ENCODE measurements around the gene CEACAM16. TPM values are rescaled to one million over a fixed set of nuclear protein-coding genes. Genes with fewer than 3 reads are reported as not detected.

Gene CEACAM16
- total RNA-seq, 1 donor from 2014 or later, result not detected

GRCh38 chr19:44662691-44663385, 36.1 kb upstream of the CEACAM16 start:
- peaks cover 4% of the 10 kb centered on the region for H3K27me3 Mint-ChIP-seq (ENCODE audit: unreplicated experiment)
- no peak for DNase-seq (ENCODE audit: low spot score)
- H3K4me1 Mint-ChIP-seq (ENCODE audit: unreplicated experiment), result no peaks in the 10 kb centered on the region
- H3K4me3 Mint-ChIP-seq (ENCODE audit: unreplicated experiment), result peak overlapping the region; percentile 21
- TF ChIP-seq, protein P1, sequence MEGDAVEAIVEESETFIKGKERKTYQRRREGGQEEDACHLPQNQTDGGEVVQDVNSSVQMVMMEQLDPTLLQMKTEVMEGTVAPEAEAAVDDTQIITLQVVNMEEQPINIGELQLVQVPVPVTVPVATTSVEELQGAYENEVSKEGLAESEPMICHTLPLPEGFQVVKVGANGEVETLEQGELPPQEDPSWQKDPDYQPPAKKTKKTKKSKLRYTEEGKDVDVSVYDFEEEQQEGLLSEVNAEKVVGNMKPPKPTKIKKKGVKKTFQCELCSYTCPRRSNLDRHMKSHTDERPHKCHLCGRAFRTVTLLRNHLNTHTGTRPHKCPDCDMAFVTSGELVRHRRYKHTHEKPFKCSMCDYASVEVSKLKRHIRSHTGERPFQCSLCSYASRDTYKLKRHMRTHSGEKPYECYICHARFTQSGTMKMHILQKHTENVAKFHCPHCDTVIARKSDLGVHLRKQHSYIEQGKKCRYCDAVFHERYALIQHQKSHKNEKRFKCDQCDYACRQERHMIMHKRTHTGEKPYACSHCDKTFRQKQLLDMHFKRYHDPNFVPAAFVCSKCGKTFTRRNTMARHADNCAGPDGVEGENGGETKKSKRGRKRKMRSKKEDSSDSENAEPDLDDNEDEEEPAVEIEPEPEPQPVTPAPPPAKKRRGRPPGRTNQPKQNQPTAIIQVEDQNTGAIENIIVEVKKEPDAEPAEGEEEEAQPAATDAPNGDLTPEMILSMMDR (IDR thresholded peaks at IDR 0.05; ENCODE audit: unreplicated experiment), result no peak
- H3K36me3 Mint-ChIP-seq (ENCODE audit: low read depth, unreplicated experiment), result peaks cover 25% of the 10 kb centered on the region
- no peak overlapping the region for H3K27ac Mint-ChIP-seq (ENCODE audit: unreplicated experiment)
- H3K9me3 Mint-ChIP-seq (ENCODE audit: unreplicated experiment), result no peaks in the 10 kb centered on the region

DNA sequence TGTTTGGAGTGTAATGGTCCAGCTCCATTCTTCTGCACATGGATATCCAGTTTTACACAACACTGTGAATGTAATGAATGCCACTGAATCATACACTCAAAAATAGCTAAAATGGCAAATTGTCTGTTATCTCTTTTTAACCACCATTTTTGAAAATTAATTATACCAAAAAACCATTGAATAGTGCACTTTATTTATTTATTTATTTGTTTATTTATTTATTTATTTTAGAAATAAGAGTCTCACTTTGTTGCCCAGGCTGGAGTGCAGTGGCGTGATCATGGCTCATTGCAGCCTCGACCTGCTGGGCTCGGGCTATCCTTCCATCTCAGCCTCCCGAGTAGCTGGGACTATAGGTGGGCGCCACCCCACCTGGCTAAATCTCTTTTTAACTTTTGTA, 35.0 kb upstream of the CEACAM16 start:
- TF ChIP-seq, protein P1 (IDR thresholded peaks at IDR 0.05; ENCODE audit: unreplicated experiment), result no peak
- H3K4me3 Mint-ChIP-seq (ENCODE audit: unreplicated experiment), result no peak overlapping the region
- no peaks in the 10 kb centered on the region for H3K9me3 Mint-ChIP-seq (ENCODE audit: unreplicated experiment)

DNA sequence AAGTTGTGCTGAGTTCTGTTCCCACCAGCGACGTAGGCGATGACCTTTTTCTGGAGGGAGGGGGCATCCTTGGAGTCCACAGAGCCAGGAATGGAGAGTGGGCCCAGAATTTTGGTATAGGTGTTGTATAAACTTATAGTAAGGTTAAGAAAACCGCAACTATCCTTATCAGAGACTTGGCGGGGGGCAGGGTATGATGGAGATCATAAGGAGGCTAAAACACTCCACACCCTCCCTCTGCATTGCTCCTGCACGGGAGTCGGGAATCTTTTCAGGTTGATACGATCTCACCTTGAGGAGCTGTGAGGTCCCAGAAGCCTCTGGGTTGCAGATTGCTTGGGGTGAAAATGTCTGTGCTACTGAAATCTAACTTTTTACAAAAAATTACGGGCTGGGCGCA, 34.0 kb upstream of the CEACAM16 start:
- Mint-ChIP-seq H3K27ac (ENCODE audit: unreplicated experiment) (no peak overlapping the region), H3K27me3 (ENCODE audit: unreplicated experiment) (peaks cover 4% of the 10 kb centered on the region), H3K4me1 (ENCODE audit: unreplicated experiment) (no peaks in the 10 kb centered on the region), H3K4me3 (ENCODE audit: unreplicated experiment) (no peak overlapping the region), H3K36me3 (ENCODE audit: low read depth, unreplicated experiment) (peaks cover 16% of the 10 kb centered on the region), H3K9me3 (ENCODE audit: unreplicated experiment) (no peaks in the 10 kb centered on the region)
- TF ChIP-seq, protein P1 (IDR thresholded peaks at IDR 0.05; ENCODE audit: unreplicated experiment), result no peak
- DNase-seq (ENCODE audit: low spot score), result no peak

More for the DNA sequence above, 35.0 kb upstream of the CEACAM16 start:
- Mint-ChIP-seq H3K4me1 (ENCODE audit: unreplicated experiment) (no peaks in the 10 kb centered on the region), H3K36me3 (ENCODE audit: low read depth, unreplicated experiment) (peaks cover 16% of the 10 kb centered on the region), H3K27me3 (ENCODE audit: unreplicated experiment) (peaks cover 2% of the 10 kb centered on the region), H3K27ac (ENCODE audit: unreplicated experiment) (no peak overlapping the region)
- no peak for DNase-seq (ENCODE audit: low spot score)

DNA sequence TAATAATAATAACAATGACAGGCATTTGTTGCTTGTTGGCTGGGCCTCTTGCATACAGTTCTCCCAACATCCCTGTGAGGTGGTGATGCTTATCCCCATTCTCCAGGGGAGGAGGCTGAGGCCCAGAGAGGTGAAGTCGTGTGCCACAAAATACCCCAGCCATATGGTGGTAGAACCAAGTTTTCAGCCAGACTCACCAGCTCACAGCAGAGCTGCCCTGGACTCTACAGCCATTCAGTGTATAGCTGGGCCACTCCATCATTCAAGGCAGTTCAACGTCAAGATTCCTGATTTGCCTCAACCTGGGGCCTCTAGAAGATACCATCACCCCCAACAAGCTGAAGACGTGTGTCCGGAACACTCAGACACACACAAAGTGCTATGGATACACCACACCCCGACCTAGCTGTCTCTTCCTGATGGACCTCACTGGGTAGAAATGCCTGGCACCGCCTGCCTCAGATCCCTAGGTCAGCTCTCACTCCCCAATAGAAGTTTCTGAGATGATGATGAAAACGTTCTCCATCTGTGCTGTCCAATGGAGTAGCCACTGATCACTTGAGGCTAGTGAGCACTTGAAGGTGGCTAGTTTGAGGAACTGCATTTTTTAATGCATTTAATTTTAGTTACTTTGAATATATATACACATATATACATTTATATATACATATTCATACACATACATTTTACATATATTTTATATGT, 31.9 kb upstream of the CEACAM16 start:
- Mint-ChIP-seq H3K36me3 (ENCODE audit: low read depth, unreplicated experiment) (peaks cover 13% of the 10 kb centered on the region), H3K27me3 (ENCODE audit: unreplicated experiment) (peaks cover 4% of the 10 kb centered on the region), H3K27ac (ENCODE audit: unreplicated experiment) (no peak overlapping the region), H3K9me3 (ENCODE audit: unreplicated experiment) (no peaks in the 10 kb centered on the region), H3K4me3 (ENCODE audit: unreplicated experiment) (no peak overlapping the region), H3K4me1 (ENCODE audit: unreplicated experiment) (no peaks in the 10 kb centered on the region)
- DNase-seq (ENCODE audit: low spot score), result no peak
- TF ChIP-seq, protein P1 (IDR thresholded peaks at IDR 0.05; ENCODE audit: unreplicated experiment), result no peak

All from endothelial cell (in vitro differentiated cells).